KMS-11 (cell line): ENCODE measurements around the gene PDE1A.

Source experiments
- H2AFZ ChIP-seq: fragments of 200-600 bp; sonication (generic); 2 replicates; pipeline ENCODE4 v1.6.1; 2016; ENCODE audit warnings: antibody characterized with exemption, mixed run types, low read depth
- H3K27ac ChIP-seq: fragments of 200-600 bp; sonication (generic); 2 replicates; pipeline ENCODE4 v1.6.1; 2016; ENCODE audit warnings: mild to moderate bottlenecking, mixed run types
- H3K27me3 ChIP-seq: fragments of 200-600 bp; sonication (generic); 2 replicates; pipeline ENCODE4 v1.6.1; 2017; ENCODE audit warnings: mild to moderate bottlenecking, low read depth, mixed run types, moderate library complexity; ENCODE audit not compliant: insufficient read depth
- H3K36me3 ChIP-seq: fragments of 200-600 bp; sonication (generic); 2 replicates; pipeline ENCODE4 v1.6.1; 2017; ENCODE audit warnings: mild to moderate bottlenecking, mixed run types; ENCODE audit not compliant: insufficient read depth
- H3K4me1 ChIP-seq: fragments of 200-600 bp; sonication (generic); 2 replicates; pipeline ENCODE4 v1.6.1; 2016; ENCODE audit warnings: mild to moderate bottlenecking, low read depth, mixed run types; ENCODE audit not compliant: poor library complexity, severe bottlenecking
- H3K4me2 ChIP-seq: fragments of 200-600 bp; sonication (generic); 2 replicates; pipeline ENCODE4 v1.7.0; 2016; ENCODE audit warnings: mild to moderate bottlenecking, mixed run types
- H3K4me3 ChIP-seq: fragments of 200-600 bp; sonication (generic); IDR thresholded peaks from 2 replicates; pipeline ENCODE4 v1.6.1; 2017; ENCODE audit warnings: low read depth, low read length, mixed read lengths; ENCODE audit not compliant: insufficient read depth
- H3K79me2 ChIP-seq: fragments of 200-600 bp; sonication (generic); 2 replicates; pipeline ENCODE4 v1.6.1; 2016; ENCODE audit warnings: low read depth, mixed run types; ENCODE audit not compliant: insufficient read depth
- H3K9ac ChIP-seq: fragments of 200-600 bp; sonication (generic); 2 replicates; pipeline ENCODE4 v1.6.1; 2016; ENCODE audit warnings: mild to moderate bottlenecking, mixed run types
- H4K20me1 ChIP-seq: fragments of 200-600 bp; sonication (generic); 2 replicates; pipeline ENCODE4 v1.6.1; 2016; ENCODE audit warnings: mild to moderate bottlenecking, mixed run types; ENCODE audit not compliant: insufficient read depth
- CTCF ChIP-seq: fragments of 200-600 bp; sonication (generic); conservative IDR thresholded peaks from 2 replicates; pipeline ENCODE4 v1.6.1; 2017; ENCODE audit warnings: low read depth, mild to moderate bottlenecking, antibody characterized with exemption, low read length, moderate library complexity, mixed read lengths

The PDE1A gene

GRCh38 chr2:182365855-182366254 lies 61.0 kb downstream of the PDE1A start:
- Histone ChIP-seq H3K79me2 (no peaks in the 10 kb centered on the region), H3K4me1 (no peaks in the 10 kb centered on the region), H4K20me1 (no peaks in the 10 kb centered on the region), H3K27ac (no peak overlapping the region), H3K27me3 (no peaks in the 10 kb centered on the region), H3K9ac (no peak overlapping the region), H2AFZ (no peak overlapping the region), H3K4me2 (no peak overlapping the region), H3K4me3 (no peak overlapping the region), H3K36me3 (no peaks in the 10 kb centered on the region)
- TF ChIP-seq CTCF = no peak

- no peaks in the 10 kb centered on the region for H3K27me3 ChIP-seq
- H3K9ac ChIP-seq = no peak overlapping the region
- no peak overlapping the region for H3K27ac ChIP-seq
- H3K4me3 ChIP-seq = no peak overlapping the region
- TF ChIP-seq CTCF = no peak
- no peaks in the 10 kb centered on the region for H4K20me1 ChIP-seq
- no peaks in the 10 kb centered on the region for H3K36me3 ChIP-seq
- no peak overlapping the region for H2AFZ ChIP-seq
- H3K79me2 ChIP-seq = no peaks in the 10 kb centered on the region
- no peaks in the 10 kb centered on the region for H3K4me1 ChIP-seq
- H3K4me2 ChIP-seq = no peak overlapping the region
These were observed 65.4 kb downstream of the PDE1A start for GRCh38 chr2:182361477-182361876.

GRCh38 chr2:182360663-182361260 lies 66.1 kb downstream of the PDE1A start:
- TF ChIP-seq CTCF = no peak
- Histone ChIP-seq H3K4me3 (no peak overlapping the region), H4K20me1 (no peaks in the 10 kb centered on the region), H2AFZ (no peak overlapping the region), H3K4me1 (no peaks in the 10 kb centered on the region), H3K79me2 (no peaks in the 10 kb centered on the region), H3K27ac (no peak overlapping the region), H3K9ac (no peak overlapping the region), H3K27me3 (no peaks in the 10 kb centered on the region), H3K36me3 (no peaks in the 10 kb centered on the region), H3K4me2 (no peak overlapping the region)

- Histone ChIP-seq H3K4me2 (no peak overlapping the region), H2AFZ (no peak overlapping the region), H3K27ac (no peak overlapping the region), H3K9ac (no peak overlapping the region), H3K4me1 (no peaks in the 10 kb centered on the region), H4K20me1 (no peaks in the 10 kb centered on the region), H3K27me3 (no peaks in the 10 kb centered on the region), H3K79me2 (no peaks in the 10 kb centered on the region), H3K4me3 (no peak overlapping the region), H3K36me3 (no peaks in the 10 kb centered on the region)
- TF ChIP-seq CTCF = no peak
These were observed 66.7 kb downstream of the PDE1A start for GRCh38 chr2:182359990-182360662.
